PC-9 (cell line): ENCODE data around the gene CPE. TPM values are rescaled to one million over a fixed set of nuclear protein-coding genes. Genes with fewer than 3 reads are reported as not detected.

Experiments
- BruUV-seq: library from RNA; stranded (reverse); fragments of 400-500 nt; replicated peaks from 2 replicates; lab custom pipeline; 2021; lab: Mats Ljungman, UMichigan
- CTCF ChIA-PET: fragments of 300-600 bp; sonication (Branson Sonifier 250); formaldehyde crosslinking; loops from one replicate; lab custom pipeline; 2022; ENCODE audit warnings: antibody characterized with exemption; lab: Charles Lee
- POLR2A ChIA-PET: fragments of 300-600 bp; sonication (Branson Sonifier 250); formaldehyde crosslinking; loops from one replicate; lab custom pipeline; 2022; ENCODE audit warnings: antibody characterized with exemption; ENCODE audit not compliant: unreplicated experiment; lab: Charles Lee
- DNase-seq, 2 experiments: peaks; one replicate each; pipeline versions ENCODE4 v3.0.0 to v3.0.0-alpha.2; 2015 to 2022; ENCODE audit warnings: mixed read lengths in 1 of 2
- H2AFZ ChIP-seq: fragments of 200-600 bp; sonication (generic); 2 replicates; pipeline ENCODE4 v1.8.1; 2017; ENCODE audit warnings: antibody characterized with exemption
- H3F3A ChIP-seq: fragments of 200-600 bp; sonication (generic); 2 replicates; pipeline ENCODE4 v1.8.1; 2017; ENCODE audit warnings: antibody characterized with exemption, mild to moderate bottlenecking, low read depth; ENCODE audit not compliant: insufficient read depth
- H3K27ac ChIP-seq: fragments of 200-600 bp; sonication (generic); 2 replicates; pipeline ENCODE4 v1.6.1; 2016; ENCODE audit warnings: mixed run types
- H3K27me3 ChIP-seq: fragments of 200-600 bp; sonication (generic); 2 replicates; pipeline ENCODE4 v1.6.1; 2016; ENCODE audit warnings: low read depth, mixed run types; ENCODE audit not compliant: insufficient read depth
- H3K36me3 ChIP-seq: fragments of 200-600 bp; sonication (generic); 2 replicates; pipeline ENCODE4 v1.6.1; 2016; ENCODE audit warnings: low read depth, mixed run types
- H3K4me1 ChIP-seq: fragments of 200-600 bp; sonication (generic); replicated peaks from 2 replicates; pipeline ENCODE4 v1.6.1; 2016; ENCODE audit warnings: mixed run types; ENCODE audit not compliant: insufficient read depth
- H3K4me2 ChIP-seq: fragments of 200-600 bp; sonication (generic); 2 replicates; pipeline ENCODE4 v1.6.1; 2017; ENCODE audit warnings: mixed run types
- H3K4me3 ChIP-seq: fragments of 200-600 bp; sonication (generic); 2 replicates; pipeline ENCODE4 v1.6.1; 2016; ENCODE audit warnings: mixed run types
- H3K79me2 ChIP-seq: fragments of 200-600 bp; sonication (generic); 2 replicates; pipeline ENCODE4 v1.6.1; 2017; ENCODE audit warnings: low read depth, mixed run types
- H3K9me2 ChIP-seq: fragments of 200-600 bp; sonication (generic); 2 replicates; pipeline ENCODE4 v1.8.1; 2017; ENCODE audit warnings: mild to moderate bottlenecking; ENCODE audit not compliant: insufficient read depth
- H3K9me3 ChIP-seq: fragments of 200-600 bp; sonication (generic); 2 replicates; pipeline ENCODE4 v1.8.1; 2016; ENCODE audit warnings: low read depth; ENCODE audit not compliant: insufficient read depth
- H4K20me1 ChIP-seq: fragments of 200-600 bp; sonication (generic); 2 replicates; pipeline ENCODE4 v1.8.1; 2017; ENCODE audit not compliant: insufficient read depth
- EZH2 ChIP-seq: fragments of 200-600 bp; sonication (generic); IDR thresholded peaks from 2 replicates; pipeline ENCODE4 v1.8.0; 2017; ENCODE audit warnings: antibody characterized with exemption, low read depth
- intact Hi-C: fragments of 100-400 bp; cut with micrococcal nuclease; formaldehyde crosslinking; loops from one replicate; pipeline ENCODE4 v1.10.0; 2022; ENCODE audit not compliant: unreplicated experiment
- total RNA-seq: library from RNA; stranded (reverse); gene quantifications from 2 replicates; pipeline ENCODE4 v1.2.3, GENCODE V29; 2021
- TF ChIP-seq, protein P1 (sequence below): fragments of 200-600 bp; sonication (generic); conservative IDR thresholded peaks from 2 replicates; pipeline ENCODE4 v1.6.1; 2017; ENCODE audit warnings: mixed run types, antibody characterized with exemption, mild to moderate bottlenecking, moderate library complexity

Gene CPE
- total RNA-seq, 1 experiment from 2014 or later: 1.3 TPM

DNA sequence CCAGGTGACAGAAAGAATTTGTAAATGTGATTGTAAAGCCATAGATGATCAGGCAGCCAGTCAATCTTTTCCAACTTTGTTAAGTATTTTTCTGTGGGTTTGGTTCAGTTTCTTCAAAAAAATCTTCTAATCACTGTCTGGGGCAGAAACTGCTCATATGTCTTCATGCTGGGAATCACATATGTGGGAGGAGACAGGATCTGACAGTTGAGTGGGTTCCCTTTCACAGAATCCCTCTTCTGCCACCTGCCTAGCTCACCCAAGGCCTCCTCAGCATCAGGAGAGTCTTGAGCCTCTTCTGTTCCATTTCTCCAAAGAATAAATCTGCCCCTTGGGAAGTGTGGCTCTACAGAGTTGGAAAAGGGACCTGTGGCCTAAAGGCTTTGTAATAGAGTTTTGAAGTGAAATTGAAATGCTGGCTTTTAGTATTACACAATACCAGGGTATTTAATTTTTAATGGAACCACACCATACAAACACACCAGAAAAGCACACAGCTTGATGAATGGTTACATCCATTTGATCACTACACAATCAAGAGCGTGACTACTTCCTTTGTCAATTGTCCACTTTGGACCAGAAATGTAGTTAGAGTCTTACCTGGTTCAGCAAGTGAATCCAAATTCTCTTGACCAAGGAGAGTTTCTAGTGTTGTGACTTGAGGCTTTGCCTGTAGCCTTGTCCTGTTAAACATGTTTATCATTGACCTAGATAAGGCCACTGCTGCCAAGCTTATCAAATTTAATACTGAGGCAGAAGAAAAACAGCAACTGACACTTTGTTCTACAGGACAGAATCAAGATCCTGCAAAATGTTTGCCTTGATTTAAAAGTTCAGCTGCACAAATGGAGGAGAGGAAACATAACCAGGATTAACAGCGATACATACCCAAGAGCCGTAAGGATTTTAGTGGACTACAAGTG lies 30.9 kb upstream of the CPE start:
- Histone ChIP-seq H4K20me1 (no peaks in the 10 kb centered on the region), H3K9me2 (no peaks in the 10 kb centered on the region), H2AFZ (no peak overlapping the region), H3K4me1 (no peaks in the 10 kb centered on the region), H3K79me2 (no peaks in the 10 kb centered on the region), H3K4me3 (no peak overlapping the region), H3K27ac (no peak overlapping the region), H3K27me3 (no peaks in the 10 kb centered on the region), H3K9me3 (no peaks in the 10 kb centered on the region), H3K36me3 (no peaks in the 10 kb centered on the region), H3F3A (peaks cover 7% of the 10 kb centered on the region; the same call in 1 of the 2 replicates), H3K4me2 (no peak overlapping the region)
- intact Hi-C loops: no loop called here
- ChIA-PET POLR2A (no interaction called here), CTCF (no interaction called here)
- TF ChIP-seq, protein P1, sequence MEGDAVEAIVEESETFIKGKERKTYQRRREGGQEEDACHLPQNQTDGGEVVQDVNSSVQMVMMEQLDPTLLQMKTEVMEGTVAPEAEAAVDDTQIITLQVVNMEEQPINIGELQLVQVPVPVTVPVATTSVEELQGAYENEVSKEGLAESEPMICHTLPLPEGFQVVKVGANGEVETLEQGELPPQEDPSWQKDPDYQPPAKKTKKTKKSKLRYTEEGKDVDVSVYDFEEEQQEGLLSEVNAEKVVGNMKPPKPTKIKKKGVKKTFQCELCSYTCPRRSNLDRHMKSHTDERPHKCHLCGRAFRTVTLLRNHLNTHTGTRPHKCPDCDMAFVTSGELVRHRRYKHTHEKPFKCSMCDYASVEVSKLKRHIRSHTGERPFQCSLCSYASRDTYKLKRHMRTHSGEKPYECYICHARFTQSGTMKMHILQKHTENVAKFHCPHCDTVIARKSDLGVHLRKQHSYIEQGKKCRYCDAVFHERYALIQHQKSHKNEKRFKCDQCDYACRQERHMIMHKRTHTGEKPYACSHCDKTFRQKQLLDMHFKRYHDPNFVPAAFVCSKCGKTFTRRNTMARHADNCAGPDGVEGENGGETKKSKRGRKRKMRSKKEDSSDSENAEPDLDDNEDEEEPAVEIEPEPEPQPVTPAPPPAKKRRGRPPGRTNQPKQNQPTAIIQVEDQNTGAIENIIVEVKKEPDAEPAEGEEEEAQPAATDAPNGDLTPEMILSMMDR: no peak
- no peak for TF ChIP-seq EZH2
- BruUV-seq: no TSS peak
- DNase-seq: no peak

DNA sequence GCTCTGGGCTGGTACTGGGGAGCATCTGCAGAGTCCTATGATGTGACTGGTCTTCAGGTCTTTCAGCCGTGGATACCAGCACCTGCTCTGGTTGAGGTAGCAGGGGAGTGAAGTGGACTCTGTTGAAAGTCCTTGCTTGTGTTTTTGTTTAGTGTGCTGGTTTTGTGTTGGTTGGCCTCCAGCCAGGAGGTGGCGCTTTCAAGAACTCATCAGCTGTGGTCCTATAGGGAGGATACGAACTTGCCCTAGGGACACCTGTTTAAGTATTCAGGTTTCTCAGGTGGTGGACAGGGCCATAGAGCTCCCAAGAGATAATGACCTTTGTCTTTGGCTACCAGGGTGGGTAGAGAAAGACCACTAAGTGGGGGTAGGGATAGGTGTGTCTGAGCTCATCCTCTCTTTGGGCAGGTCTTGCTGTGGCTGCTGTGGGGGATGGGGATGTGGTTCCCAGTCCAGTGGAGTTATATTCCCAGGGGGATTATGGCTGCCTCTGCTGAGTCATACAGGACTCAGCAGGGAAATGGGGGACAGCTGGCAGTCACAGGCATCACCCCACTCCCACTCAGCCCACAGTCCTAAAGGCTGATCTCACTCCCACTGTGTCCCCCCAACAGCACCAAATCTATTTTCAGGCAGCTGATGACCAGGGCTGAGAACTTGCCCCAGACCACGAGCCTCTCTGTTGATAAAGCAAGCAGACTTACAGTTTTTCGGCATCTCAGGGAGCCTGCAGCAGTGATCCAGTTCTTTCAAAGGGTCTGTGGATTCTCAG lies 27.3 kb upstream of the CPE start:
- H2AFZ ChIP-seq: no peak overlapping the region
- H4K20me1 ChIP-seq: no peaks in the 10 kb centered on the region
- no TSS peak for BruUV-seq
- no peaks in the 10 kb centered on the region for H3K9me3 ChIP-seq
- DNase-seq: no peak
- H3K27me3 ChIP-seq: no peaks in the 10 kb centered on the region
- no peaks in the 10 kb centered on the region for H3F3A ChIP-seq
- H3K4me2 ChIP-seq: no peak overlapping the region
- no peak overlapping the region for H3K4me3 ChIP-seq
- TF ChIP-seq EZH2: no peak
- TF ChIP-seq, protein P1: no peak
- no peaks in the 10 kb centered on the region for H3K79me2 ChIP-seq
- no peak overlapping the region for H3K27ac ChIP-seq
- H3K9me2 ChIP-seq: no peaks in the 10 kb centered on the region
- H3K4me1 ChIP-seq: no peaks in the 10 kb centered on the region
- ChIA-PET CTCF (no interaction called here), POLR2A (no interaction called here)
- H3K36me3 ChIP-seq: no peaks in the 10 kb centered on the region
- intact Hi-C loops: no loop called here

DNA sequence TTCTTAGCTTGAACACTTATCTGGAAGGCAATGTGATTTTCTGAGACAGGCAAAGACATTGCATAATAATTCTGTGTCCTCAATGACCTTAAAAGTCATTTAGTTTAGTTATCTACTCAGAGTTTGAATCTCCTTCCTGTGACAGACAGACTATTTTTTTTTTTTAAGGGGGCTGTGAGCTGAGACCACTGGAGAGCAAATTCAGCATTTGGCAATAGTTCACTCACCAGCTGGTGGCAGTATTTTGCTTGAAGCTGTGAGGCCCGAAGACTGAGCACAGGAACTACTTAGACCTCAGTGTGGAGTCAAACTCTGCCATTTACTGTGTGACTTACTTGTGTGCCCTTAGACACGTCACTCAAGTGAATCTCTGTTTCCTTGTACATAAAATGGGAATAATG lies 22.9 kb upstream of the CPE start:
- Histone ChIP-seq H2AFZ (no peak overlapping the region), H3K4me2 (no peak overlapping the region), H3F3A (no peaks in the 10 kb centered on the region), H3K4me1 (peaks cover 6% of the 10 kb centered on the region; the same call in 1 of the 2 replicates), H3K36me3 (no peaks in the 10 kb centered on the region), H3K79me2 (no peaks in the 10 kb centered on the region), H3K27me3 (no peaks in the 10 kb centered on the region), H3K4me3 (no peak overlapping the region), H3K27ac (no peak overlapping the region), H3K9me3 (no peaks in the 10 kb centered on the region), H4K20me1 (no peaks in the 10 kb centered on the region), H3K9me2 (no peaks in the 10 kb centered on the region)
- DNase-seq: no peak
- CTCF ChIA-PET: interaction anchor here (0.6 to 0.8 kb wide), 2 partner anchors 105 to 242 kb away, joined by 3 read pairs; no protein-coding TSS in a partner anchor
- no peak for TF ChIP-seq EZH2
- TF ChIP-seq, protein P1: peak; percentile 43; the same call in 1 of the 2 replicates
- POLR2A ChIA-PET: interaction anchor here (0.7 kb wide), 1 partner anchor 67 kb away, joined by 6 read pairs; no protein-coding TSS in a partner anchor
- BruUV-seq: no TSS peak
- intact Hi-C loops: loop anchor here (2.0 kb wide), 1 partner anchor 109 kb away; no protein-coding TSS in a partner anchor
